Endothelial cell of umbilical vein (primary cell): ENCODE measurements around the gene ARHGAP15. TPM values are rescaled to one million over a fixed set of nuclear protein-coding genes. Genes with fewer than 3 reads are reported as not detected.

ENCODE experiments used
- BruUV-seq: library from RNA; stranded (reverse); fragments of 400-500 nt; replicated peaks from 2 replicates; lab custom pipeline; 2021; lab: Mats Ljungman, UMichigan
- CTCF ChIA-PET: fragments of 300-600, 350-600 bp; sonication (Branson Sonifier 250); formaldehyde crosslinking; loops from one replicate; lab custom pipeline; 2021; ENCODE audit warnings: antibody characterized with exemption, inconsistent platforms; lab: Charles Lee
- POLR2A ChIA-PET: fragments of 300-600, 350-600 bp; sonication (Branson Sonifier 250); formaldehyde crosslinking; loops from one replicate; lab custom pipeline; 2021; ENCODE audit warnings: antibody characterized with exemption, inconsistent platforms; lab: Charles Lee
- DNase-seq: peaks from one replicate; pipeline ENCODE4 v3.0.0-alpha.2; 2011; ENCODE audit warnings: low read depth, low spot score
- FAIRE-seq: peaks from 2 replicates; lab custom pipeline; 2011; peaks lifted over from hg19 to GRCh38; lab: Jason Lieb, UNC
- H2AFZ ChIP-seq: 2 replicates; pipeline ENCODE4 v1.6.0; 2012; ENCODE audit warnings: low read depth, low read length, control low read depth, inconsistent platforms
- H3K27ac ChIP-seq: 2 replicates; pipeline ENCODE4 v1.5.1; 2011; ENCODE audit warnings: low read depth, mild to moderate bottlenecking, control low read depth, low read length, moderate library complexity; ENCODE audit not compliant: insufficient read depth
- H3K27me3 ChIP-seq, 2 experiments: 2 replicates each; pipeline versions ENCODE4 v1.6.0 to v1.6.1; 2011; ENCODE audit warnings: low read length in 2 of 2, mixed read lengths in 1 of 2; ENCODE audit not compliant: control insufficient read depth in 2 of 2, insufficient read depth in 2 of 2
- H3K36me3 ChIP-seq, 2 experiments: 2 replicates in 1 of 2; 3 replicates in 1 of 2; pipeline ENCODE4 v1.5.1; 2011; ENCODE audit warnings: low read length in 2 of 2, mild to moderate bottlenecking in 1 of 2, moderate library complexity in 1 of 2; ENCODE audit not compliant: control insufficient read depth in 2 of 2, insufficient read depth in 2 of 2; ENCODE audit errors: extremely low read depth in 1 of 2
- H3K4me1 ChIP-seq: 3 replicates; pipeline ENCODE4 v1.5.1; 2011; ENCODE audit warnings: mild to moderate bottlenecking, low read length; ENCODE audit not compliant: control insufficient read depth, insufficient read depth; ENCODE audit errors: extremely low read depth
- H3K4me2 ChIP-seq: 2 replicates; pipeline ENCODE4 v1.6.1; 2011; ENCODE audit warnings: low read length, control low read depth, mixed read lengths; ENCODE audit not compliant: insufficient read depth
- H3K4me3 ChIP-seq, 3 experiments: fragments of 200-600 bp in 1 of 3; sonication (generic), shearing (Covaris generic) in 1 of 3; replicated peaks in 1 of 3; 2 replicates each; pipeline ENCODE4 v1.5.1; 2011 to 2016; ENCODE audit warnings: control low read depth in 3 of 3, low read length in 3 of 3, mild to moderate bottlenecking in 2 of 3, inconsistent platforms in 1 of 3, low read depth in 1 of 3, moderate library complexity in 1 of 3; ENCODE audit not compliant: insufficient read depth in 1 of 3
- H3K79me2 ChIP-seq: 2 replicates; pipeline ENCODE4 v1.6.0; 2012; ENCODE audit warnings: low read length, inconsistent platforms; ENCODE audit not compliant: control insufficient read depth, insufficient read depth
- H3K9ac ChIP-seq: replicated peaks from 2 replicates; pipeline ENCODE3; 2011; ENCODE audit warnings: low read length, control low read depth; ENCODE audit not compliant: insufficient read depth; ENCODE audit errors: extremely low read depth
- H3K9me1 ChIP-seq: replicated peaks from 3 replicates; pipeline ENCODE4 v1.6.0; 2011; ENCODE audit warnings: mild to moderate bottlenecking, low read length; ENCODE audit not compliant: control insufficient read depth, insufficient read depth; ENCODE audit errors: extremely low read depth
- H3K9me3 ChIP-seq: replicated peaks from 2 replicates; pipeline ENCODE4 v1.5.1; 2012; ENCODE audit warnings: low read length, inconsistent platforms; ENCODE audit not compliant: control insufficient read depth, insufficient read depth
- H4K20me1 ChIP-seq: replicated peaks from 2 replicates; pipeline ENCODE3; 2011; ENCODE audit warnings: mild to moderate bottlenecking, low read length; ENCODE audit not compliant: control insufficient read depth, insufficient read depth; ENCODE audit errors: extremely low read depth
- CTCF ChIP-seq, 2 donors: IDR thresholded peaks; 1 replicate in 1 of 2; 2 replicates in 1 of 2; pipeline ENCODE4 v1.5.1; 2011; ENCODE audit warnings: low read length in 2 of 2, mild to moderate bottlenecking in 2 of 2, moderate library complexity in 2 of 2, control low read depth in 1 of 2, inconsistent platforms in 1 of 2, low read depth in 1 of 2; ENCODE audit not compliant: insufficient read depth in 1 of 2; ENCODE audit errors: extremely low read depth in 1 of 2
- EZH2 ChIP-seq: IDR thresholded peaks from 2 replicates; pipeline ENCODE4 v1.6.1; 2012; ENCODE audit warnings: borderline replicate concordance, low read depth, mild to moderate bottlenecking, moderate library complexity, low read length, inconsistent platforms; ENCODE audit not compliant: severe bottlenecking
- FOS ChIP-seq: IDR thresholded peaks from 2 replicates; pipeline ENCODE4 v1.6.1; 2011; ENCODE audit warnings: mild to moderate bottlenecking, low read length, moderate library complexity, borderline replicate concordance; ENCODE audit not compliant: insufficient read depth
- GATA2 ChIP-seq: IDR thresholded peaks from 2 replicates; pipeline ENCODE4 v1.7.0; 2011; ENCODE audit warnings: low read depth, mild to moderate bottlenecking, moderate library complexity, mixed read lengths, low read length; ENCODE audit not compliant: insufficient read length, insufficient read depth
- JUN ChIP-seq: IDR thresholded peaks from 2 replicates; pipeline ENCODE4 v1.6.1; 2011; ENCODE audit warnings: borderline replicate concordance, low read depth; ENCODE audit not compliant: insufficient read length, insufficient read depth
- MAX ChIP-seq: IDR thresholded peaks from 2 replicates; pipeline ENCODE4 v1.6.1; 2011; ENCODE audit not compliant: insufficient read depth, insufficient read length
- MYC ChIP-seq: IDR thresholded peaks from one replicate; pipeline ENCODE4 v1.6.1; 2011; ENCODE audit warnings: mild to moderate bottlenecking, low read depth, low read length
- POLR2A ChIP-seq: IDR thresholded peaks from 2 replicates; pipeline ENCODE4 v1.6.1; 2012; ENCODE audit warnings: low read depth, mild to moderate bottlenecking, control low read depth, low read length
- POLR2AphosphoS5 ChIP-seq: IDR thresholded peaks from 2 replicates; pipeline ENCODE4 v1.6.1; 2012; ENCODE audit warnings: low read depth, mild to moderate bottlenecking, control low read depth, low read length, moderate library complexity; ENCODE audit not compliant: insufficient read depth
- dilution Hi-C: fragments of 300-500 bp; cut with MboI; formaldehyde crosslinking; loops from one replicate; pipeline ENCODE4 v1.15.0; 2019; ENCODE audit warnings: low sequenced_read_pairs; ENCODE audit not compliant: extremely low pct_ligation_motif_present
- intact Hi-C: fragments of 100-400 bp; cut with micrococcal nuclease; formaldehyde crosslinking; loops from one replicate; pipeline ENCODE4 v1.10.0; 2022
- polyA plus RNA-seq, 4 experiments: library from polyadenylated mRNA; depleted of rRNA in 3 of 4; stranded (reverse) in 3 of 4; unstranded in 1 of 4; fragments of >200 nt; gene quantifications; 2 replicates each; pipeline versions ENCODE4 v1.2.1 to v1.2.3, GENCODE V29; 2011 to 2012; ENCODE audit warnings: missing spikeins in 1 of 4
- total RNA-seq: library from RNA; stranded (reverse); gene quantifications from 2 replicates; pipeline ENCODE4 v1.2.3, GENCODE V29; 2021

The ARHGAP15 gene
- total and polyA plus RNA-seq, 2 donors (not counting 3 experiments of a cell fraction or from before 2014, with no cell fraction given) = not detected

DNA sequence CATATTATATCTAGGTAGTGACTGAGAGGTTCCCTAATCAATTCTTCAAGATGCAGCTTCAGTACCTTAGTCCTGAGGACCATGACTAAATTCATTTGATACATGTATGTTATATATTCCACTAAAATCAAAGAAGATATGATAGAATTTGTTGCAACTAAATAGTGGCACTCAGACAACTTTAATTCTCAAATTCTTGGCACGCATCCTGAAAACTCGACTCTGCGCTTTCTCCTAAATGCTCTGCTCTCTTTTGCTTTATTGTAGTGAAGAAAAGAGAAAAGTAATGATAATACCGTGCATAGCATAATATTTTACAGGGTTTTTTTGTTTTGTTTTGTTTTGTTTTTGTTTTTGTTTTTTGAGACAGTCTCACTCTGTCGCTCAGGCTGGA lies 475.3 kb downstream of the ARHGAP15 start:
- TF ChIP-seq FOS (no peak), POLR2A (no peak), EZH2 (no peak), GATA2 (no peak), MAX (no peak), POLR2AphosphoS5 (no peak), CTCF (IDR thresholded peaks at IDR 0.05; ENCODE audit: extremely low read depth in 1 of 2, insufficient read depth in 1 of 2, low read depth in 1 of 2, low read length in 2 of 2) (no peak), JUN (no peak), MYC (no peak)
- Histone ChIP-seq H3K36me3 (no peaks in the 10 kb centered on the region), H3K4me3 (no peak overlapping the region), H3K4me2 (no peak overlapping the region), H2AFZ (no peak overlapping the region), H3K9me3 (no peaks in the 10 kb centered on the region), H3K27ac (no peak overlapping the region), H3K27me3 (peaks cover 0 to 3% of the 10 kb centered on the region in 2 experiments), H3K79me2 (no peaks in the 10 kb centered on the region), H4K20me1 (no peaks in the 10 kb centered on the region), H3K9ac (no peak overlapping the region), H3K4me1 (no peaks in the 10 kb centered on the region), H3K9me1 (no peaks in the 10 kb centered on the region)
- dilution Hi-C loops (no loop called here), intact Hi-C loops (no loop called here)
- no TSS peak for BruUV-seq
- POLR2A ChIA-PET = no interaction called here
- no peak for DNase-seq
- CTCF ChIA-PET = no interaction called here
- FAIRE-seq = no peak
